ENCODE results near the gene MRPL51. TPM values are rescaled to one million over a fixed set of nuclear protein-coding genes. Genes with fewer than 3 reads are reported as not detected.
"Not testable (repeated sequence)": the region's sequence is repeated elsewhere in the genome, so short reads cannot be mapped to it uniquely, and the experiment has no call there.

Gene MRPL51
- total RNA-seq, 1 donor from 2014 or later = 114 TPM

DNA sequence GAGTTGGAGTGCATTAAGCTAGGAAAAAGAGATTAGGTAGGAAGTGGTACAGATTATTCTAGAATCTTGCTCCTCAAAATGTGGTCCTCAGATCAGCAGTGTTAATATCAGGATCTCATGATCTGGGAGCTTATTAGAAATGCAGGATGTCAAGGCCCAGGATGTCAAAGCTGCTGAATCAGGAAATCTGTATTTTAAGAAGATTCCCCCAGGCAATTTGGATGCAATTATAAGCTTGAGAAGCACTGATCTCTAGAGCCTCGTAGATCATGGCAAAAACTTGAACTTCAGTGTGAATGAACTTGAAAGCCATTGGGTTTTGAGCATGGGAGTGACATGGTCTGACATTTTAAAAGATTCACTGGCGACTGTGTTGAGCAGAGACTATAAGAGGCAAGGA, 7.4 kb upstream of the MRPL51 start:
- Histone ChIP-seq H3K27ac (no peak overlapping the region), H3K36me3 (peaks cover 30% of the 10 kb centered on the region), H3K4me3 (no peak overlapping the region), H3K9me3 (no peaks in the 10 kb centered on the region), H3K4me1 (no peaks in the 10 kb centered on the region), H3K27me3 (no peaks in the 10 kb centered on the region)
- no peak for DNase-seq
- TF ChIP-seq, protein P1, sequence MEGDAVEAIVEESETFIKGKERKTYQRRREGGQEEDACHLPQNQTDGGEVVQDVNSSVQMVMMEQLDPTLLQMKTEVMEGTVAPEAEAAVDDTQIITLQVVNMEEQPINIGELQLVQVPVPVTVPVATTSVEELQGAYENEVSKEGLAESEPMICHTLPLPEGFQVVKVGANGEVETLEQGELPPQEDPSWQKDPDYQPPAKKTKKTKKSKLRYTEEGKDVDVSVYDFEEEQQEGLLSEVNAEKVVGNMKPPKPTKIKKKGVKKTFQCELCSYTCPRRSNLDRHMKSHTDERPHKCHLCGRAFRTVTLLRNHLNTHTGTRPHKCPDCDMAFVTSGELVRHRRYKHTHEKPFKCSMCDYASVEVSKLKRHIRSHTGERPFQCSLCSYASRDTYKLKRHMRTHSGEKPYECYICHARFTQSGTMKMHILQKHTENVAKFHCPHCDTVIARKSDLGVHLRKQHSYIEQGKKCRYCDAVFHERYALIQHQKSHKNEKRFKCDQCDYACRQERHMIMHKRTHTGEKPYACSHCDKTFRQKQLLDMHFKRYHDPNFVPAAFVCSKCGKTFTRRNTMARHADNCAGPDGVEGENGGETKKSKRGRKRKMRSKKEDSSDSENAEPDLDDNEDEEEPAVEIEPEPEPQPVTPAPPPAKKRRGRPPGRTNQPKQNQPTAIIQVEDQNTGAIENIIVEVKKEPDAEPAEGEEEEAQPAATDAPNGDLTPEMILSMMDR (IDR thresholded peaks at IDR 0.05) = no peak
- ATAC-seq = no peak
- intact Hi-C loops (cut with DNase I) = no loop called here

DNA sequence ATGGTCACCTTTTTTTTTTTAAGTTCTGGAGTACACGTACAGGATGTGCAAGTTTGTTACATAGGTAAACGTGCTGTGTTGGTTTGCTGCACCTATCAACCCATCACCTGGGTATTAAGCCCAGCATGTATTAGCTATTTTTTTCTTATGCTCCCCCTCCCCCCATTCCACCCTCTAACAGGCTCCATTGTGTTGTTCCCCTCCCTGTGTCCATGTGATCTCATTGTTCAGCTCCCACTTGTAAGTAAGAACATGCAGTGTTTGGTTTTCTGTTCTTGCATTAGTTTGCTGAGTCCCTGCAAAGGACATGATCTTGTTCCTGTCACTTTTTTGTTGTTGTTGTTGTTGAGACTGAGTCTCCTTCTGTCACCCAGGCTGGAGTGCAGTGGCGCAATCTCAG, 4.2 kb upstream of the MRPL51 start:
- H3K4me3 ChIP-seq; DNase-seq; H3K9me3 ChIP-seq; ATAC-seq; intact Hi-C loops (cut with DNase I); H3K27ac ChIP-seq; H3K27me3 ChIP-seq: not testable (repeated sequence)
- H3K4me1 ChIP-seq = peaks cover 14% of the 10 kb centered on the region
- peaks cover 30% of the 10 kb centered on the region for H3K36me3 ChIP-seq

DNA sequence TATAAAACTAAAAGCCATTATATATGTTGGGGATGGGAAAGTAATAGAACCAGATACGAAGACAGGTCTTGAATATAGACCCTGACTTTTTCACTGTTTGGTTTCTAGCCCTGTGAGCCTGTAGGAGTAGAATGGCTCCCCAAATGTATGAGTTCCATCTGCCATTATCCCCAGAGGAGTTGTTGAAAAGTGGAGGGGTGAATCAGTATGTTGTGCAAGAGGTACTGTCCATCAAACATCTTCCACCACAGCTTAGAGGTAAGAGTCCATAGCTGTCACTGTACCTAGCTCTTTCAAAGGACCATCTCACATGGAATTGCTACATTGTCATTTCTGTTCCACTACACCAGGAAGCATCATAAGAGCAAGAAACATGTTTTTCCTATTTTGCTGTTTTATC, 1.9 kb upstream of the MRPL51 start:
- intact Hi-C loops (cut with DNase I) = no loop called here
- Histone ChIP-seq H3K9me3 (no peaks in the 10 kb centered on the region), H3K36me3 (peaks cover 30% of the 10 kb centered on the region), H3K4me1 (peaks cover 17% of the 10 kb centered on the region), H3K27ac (no peak overlapping the region), H3K4me3 (peak overlapping the region; percentile 94), H3K27me3 (no peaks in the 10 kb centered on the region)
- TF ChIP-seq, protein P1 (IDR thresholded peaks at IDR 0.05) = no peak
- DNase-seq (no peak), ATAC-seq (no peak)

DNA sequence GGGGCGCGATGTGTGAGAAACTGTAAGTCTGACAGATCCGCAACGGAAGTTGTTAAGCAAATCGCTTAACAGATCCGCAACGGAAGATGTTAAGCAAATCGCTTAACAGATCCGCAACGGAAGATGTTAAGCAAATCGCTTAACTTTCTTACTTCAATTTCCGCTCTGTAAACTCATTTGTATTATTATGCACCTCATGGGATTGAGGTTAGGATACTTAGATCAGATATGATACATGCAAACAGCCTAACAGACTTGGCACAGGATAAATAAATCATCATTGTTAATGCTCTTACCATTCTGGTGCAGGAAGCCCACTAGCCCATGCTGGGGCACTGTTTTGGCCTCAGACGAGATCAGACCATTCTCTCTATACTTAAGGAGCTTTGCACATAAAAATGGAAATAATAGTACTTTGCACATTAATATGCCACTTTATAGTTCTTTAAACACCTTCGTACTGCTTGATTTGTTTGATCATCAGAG, 1.2 kb upstream of the MRPL51 start:
- ATAC-seq = no peak
- Histone ChIP-seq H3K36me3 (peaks cover 30% of the 10 kb centered on the region), H3K4me1 (peaks cover 17% of the 10 kb centered on the region), H3K4me3 (peak overlapping the region; percentile 94), H3K9me3 (no peaks in the 10 kb centered on the region), H3K27ac (peak overlapping the region; percentile 96), H3K27me3 (no peaks in the 10 kb centered on the region)
- no peak for DNase-seq
- intact Hi-C loops (cut with DNase I) = no loop called here
- TF ChIP-seq, protein P1 (IDR thresholded peaks at IDR 0.05) = no peak

DNA sequence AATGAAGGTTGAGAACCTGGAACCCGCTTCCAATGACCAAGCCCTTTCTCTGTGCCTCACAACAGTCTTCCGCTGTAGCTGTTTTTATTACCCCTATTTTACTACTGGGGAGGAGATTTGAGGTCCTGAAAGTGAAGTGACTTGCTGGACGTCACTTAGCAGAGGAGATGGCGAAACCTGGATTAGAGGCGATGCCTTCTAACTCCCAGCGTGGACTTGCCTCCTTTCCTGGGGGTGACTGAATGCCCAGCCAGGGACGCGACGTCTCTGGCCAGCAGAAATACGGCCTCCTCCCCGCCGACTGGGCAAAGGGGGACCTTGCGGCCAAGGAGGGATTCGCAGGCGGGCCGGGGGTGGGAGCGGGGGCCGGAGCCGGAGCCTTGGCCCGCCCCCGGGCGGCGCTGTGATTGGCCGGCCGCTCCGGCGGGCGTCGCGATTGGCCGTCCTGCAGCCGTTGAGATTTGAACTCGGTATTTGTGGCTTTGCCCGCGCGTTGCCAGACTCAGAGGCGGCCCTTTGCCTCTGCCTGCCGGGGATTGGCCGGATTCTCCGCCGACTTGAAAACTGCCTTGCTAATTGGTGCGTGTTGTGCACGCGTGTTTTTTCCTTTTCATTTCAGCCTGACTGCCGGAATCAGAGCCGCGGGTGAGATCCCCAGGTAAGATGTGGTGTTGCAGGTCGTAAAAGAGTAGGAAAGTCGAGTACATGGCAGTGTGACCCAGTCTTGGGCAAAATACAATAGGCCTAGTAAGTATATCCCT, 615 bp upstream of the MRPL51 start, which contains the start of gene NCAPD2:
Gene NCAPD2, plus strand, starts transcription at position 606 of the 761 bp plus-strand sequence. CDS start 997 bp downstream, outside the sequence.
- H3K27ac ChIP-seq = peak within 1 kb of the TSS; percentile 96
- intact Hi-C loops (cut with DNase I) = no loop called here
- no peaks in the 10 kb centered on the region for H3K9me3 ChIP-seq
- H3K4me1 ChIP-seq = peaks cover 17% of the 10 kb centered on the region
- H3K27me3 ChIP-seq = no peaks in the 10 kb centered on the region
- DNase-seq (peak; percentile 97), ATAC-seq (peak; percentile 97)
- peaks cover 23% of the 10 kb centered on the region for H3K36me3 ChIP-seq
- TF ChIP-seq, protein P1 (IDR thresholded peaks at IDR 0.05) = peak; percentile 32
- peak within 1 kb of the TSS; percentile 94 for H3K4me3 ChIP-seq

DNA sequence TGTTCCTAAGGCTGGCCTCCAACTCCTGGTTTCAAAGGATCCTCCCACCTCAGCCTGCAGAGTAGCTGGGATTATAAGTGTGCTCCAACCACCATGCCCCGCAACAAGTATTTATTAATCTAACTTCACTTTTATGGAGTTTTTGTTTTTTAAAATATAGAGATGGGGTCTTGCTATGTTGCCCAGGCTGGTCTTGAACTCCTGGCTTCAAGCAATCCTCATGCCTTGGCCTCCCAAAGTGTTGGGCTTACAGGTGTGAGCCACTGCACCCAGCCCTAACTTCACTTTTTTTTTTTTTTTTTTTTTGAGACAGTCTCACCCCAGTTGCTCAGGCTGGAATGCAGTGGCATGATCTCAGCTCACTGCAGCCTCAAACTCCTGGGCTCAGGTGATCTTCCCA, 2.4 kb downstream of the MRPL51 start:
- H3K4me3 ChIP-seq; ATAC-seq; intact Hi-C loops (cut with DNase I): not testable (repeated sequence)

More for the DNA sequence above, 2.4 kb downstream of the MRPL51 start:
- not testable (repeated sequence) for H3K36me3 ChIP-seq, H3K27ac ChIP-seq, DNase-seq, H3K9me3 ChIP-seq, H3K27me3 ChIP-seq
- peaks cover 17% of the 10 kb centered on the region for H3K4me1 ChIP-seq
